Bronchial epithelial cell (primary cell): ENCODE results near the gene KRT4. TPM values are rescaled to one million over a fixed set of nuclear protein-coding genes. Genes with fewer than 3 reads are reported as not detected.

ENCODE experiments used
- DNase-seq: peaks from one replicate; pipeline ENCODE4 v3.0.0-alpha.2; 2010; ENCODE audit warnings: low read depth
- FAIRE-seq: peaks from 2 replicates; lab custom pipeline; 2011; peaks lifted over from hg19 to GRCh38; lab: Jason Lieb, UNC
- H3K27me3 ChIP-seq: 2 replicates; pipeline ENCODE4 v1.5.1; 2011; ENCODE audit warnings: low read length; ENCODE audit not compliant: control insufficient read depth, insufficient read depth
- H3K36me3 ChIP-seq: 2 replicates; pipeline ENCODE4 v1.5.1; 2011; ENCODE audit warnings: low read length; ENCODE audit not compliant: control insufficient read depth, insufficient read depth
- H3K4me3 ChIP-seq: 2 replicates; pipeline ENCODE4 v1.5.1; 2011; ENCODE audit warnings: mild to moderate bottlenecking, low read depth, low read length, control low read depth
- total RNA-seq: library from RNA; depleted of rRNA; stranded (reverse); fragments of >200 nt; gene quantifications from 2 replicates; pipeline ENCODE4 v1.2.1, GENCODE V29; 2014
- TF ChIP-seq, protein P1 (sequence below): IDR thresholded peaks from 2 replicates; pipeline ENCODE4 v1.5.1; 2011; ENCODE audit warnings: mild to moderate bottlenecking, moderate library complexity, low read length, control low read depth, inconsistent platforms; ENCODE audit not compliant: insufficient read depth, severe bottlenecking

Gene KRT4
- total RNA-seq, 1 donor from 2014 or later, result 66.6 TPM

- Histone ChIP-seq H3K4me3 (no peak overlapping the region), H3K36me3 (no peaks in the 10 kb centered on the region), H3K27me3 (no peaks in the 10 kb centered on the region)
- FAIRE-seq (peak; percentile 85), DNase-seq (no peak)
- TF ChIP-seq, protein P1, sequence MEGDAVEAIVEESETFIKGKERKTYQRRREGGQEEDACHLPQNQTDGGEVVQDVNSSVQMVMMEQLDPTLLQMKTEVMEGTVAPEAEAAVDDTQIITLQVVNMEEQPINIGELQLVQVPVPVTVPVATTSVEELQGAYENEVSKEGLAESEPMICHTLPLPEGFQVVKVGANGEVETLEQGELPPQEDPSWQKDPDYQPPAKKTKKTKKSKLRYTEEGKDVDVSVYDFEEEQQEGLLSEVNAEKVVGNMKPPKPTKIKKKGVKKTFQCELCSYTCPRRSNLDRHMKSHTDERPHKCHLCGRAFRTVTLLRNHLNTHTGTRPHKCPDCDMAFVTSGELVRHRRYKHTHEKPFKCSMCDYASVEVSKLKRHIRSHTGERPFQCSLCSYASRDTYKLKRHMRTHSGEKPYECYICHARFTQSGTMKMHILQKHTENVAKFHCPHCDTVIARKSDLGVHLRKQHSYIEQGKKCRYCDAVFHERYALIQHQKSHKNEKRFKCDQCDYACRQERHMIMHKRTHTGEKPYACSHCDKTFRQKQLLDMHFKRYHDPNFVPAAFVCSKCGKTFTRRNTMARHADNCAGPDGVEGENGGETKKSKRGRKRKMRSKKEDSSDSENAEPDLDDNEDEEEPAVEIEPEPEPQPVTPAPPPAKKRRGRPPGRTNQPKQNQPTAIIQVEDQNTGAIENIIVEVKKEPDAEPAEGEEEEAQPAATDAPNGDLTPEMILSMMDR, result no peak
These were observed 6.9 kb downstream of the KRT4 start for GRCh38 chr12:52806821-52807543.

- FAIRE-seq (peak; percentile 79), DNase-seq (no peak)
- Histone ChIP-seq H3K36me3 (no peaks in the 10 kb centered on the region), H3K27me3 (no peaks in the 10 kb centered on the region), H3K4me3 (no peak overlapping the region)
- TF ChIP-seq, protein P1, result no peak
These were observed 7.6 kb downstream of the KRT4 start for GRCh38 chr12:52806169-52806811.

DNA sequence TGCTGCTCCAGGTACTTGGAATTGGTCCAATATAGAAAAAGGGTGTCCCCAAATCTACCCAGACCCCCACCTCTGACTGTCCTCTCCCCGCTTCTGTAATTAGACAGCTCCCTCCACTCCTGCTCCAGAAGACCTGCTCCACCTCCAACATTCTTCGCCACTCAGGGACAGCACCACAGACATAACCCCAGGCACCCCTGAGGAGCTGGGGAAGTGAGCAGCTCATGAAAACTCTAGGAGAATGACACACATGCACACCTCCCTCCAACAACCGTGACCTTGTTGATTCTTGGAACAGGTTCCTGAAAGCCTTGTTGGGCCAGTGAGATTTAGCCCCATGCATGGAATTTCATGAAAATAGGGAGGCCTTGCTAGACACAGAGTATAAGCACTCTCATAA is 8.2 kb downstream of the KRT4 start:
- DNase-seq, result no peak
- Histone ChIP-seq H3K36me3 (no peaks in the 10 kb centered on the region), H3K27me3 (no peaks in the 10 kb centered on the region), H3K4me3 (no peak overlapping the region)
- TF ChIP-seq, protein P1, result no peak
- no peak for FAIRE-seq

- TF ChIP-seq, protein P1, result no peak
- H3K4me3 ChIP-seq, result no peak overlapping the region
- no peak for DNase-seq
- no peak for FAIRE-seq
- no peaks in the 10 kb centered on the region for H3K27me3 ChIP-seq
- H3K36me3 ChIP-seq, result no peaks in the 10 kb centered on the region
These were observed 8.9 kb downstream of the KRT4 start for GRCh38 chr12:52805000-52805399.

DNA sequence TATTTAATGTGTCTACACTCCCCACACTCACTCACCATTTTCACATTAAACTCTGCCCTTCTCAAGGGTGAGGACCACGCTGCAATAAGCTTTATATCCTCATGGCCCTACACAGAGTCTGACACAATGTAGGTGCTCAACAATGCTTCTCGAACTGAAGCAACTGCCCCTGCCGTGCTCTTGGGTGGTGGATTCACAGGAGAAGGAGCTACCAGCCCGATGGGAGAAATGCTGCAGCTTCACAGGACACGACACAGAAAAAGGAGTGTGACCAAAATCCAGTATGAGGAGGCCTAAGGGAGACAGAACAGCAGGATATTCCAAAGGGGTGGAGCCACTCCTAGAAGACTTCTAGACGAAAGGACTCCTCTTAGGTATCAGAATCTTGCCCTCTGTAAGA is 11.5 kb downstream of the KRT4 start:
- DNase-seq, result no peak
- TF ChIP-seq, protein P1, result no peak
- no peaks in the 10 kb centered on the region for H3K36me3 ChIP-seq
- no peak for FAIRE-seq
- no peak overlapping the region for H3K4me3 ChIP-seq
- no peaks in the 10 kb centered on the region for H3K27me3 ChIP-seq
